GM21526 (cell line): ENCODE results near the gene PPP1R13L.
"Not testable (repeated sequence)": the region's sequence is repeated elsewhere in the genome, so short reads cannot be mapped to it uniquely, and the experiment has no call there.

Source experiments
- ATAC-seq: cut with Tn5 transposase; IDR thresholded peaks from one replicate; pipeline ENCODE4 v1.9.1; 2021; ENCODE audit warnings: moderate library complexity; ENCODE audit not compliant: unreplicated experiment, low FRiP score

PPP1R13L gene

GRCh38 chr19:45437328-45437727 is 32.5 kb upstream of the PPP1R13L start:
- no peak for ATAC-seq

GRCh38 chr19:45432543-45432942 is 27.7 kb upstream of the PPP1R13L start:
- not testable (repeated sequence) for ATAC-seq

GRCh38 chr19:45431008-45431407 is 26.1 kb upstream of the PPP1R13L start:
- ATAC-seq, result not testable (repeated sequence)

DNA sequence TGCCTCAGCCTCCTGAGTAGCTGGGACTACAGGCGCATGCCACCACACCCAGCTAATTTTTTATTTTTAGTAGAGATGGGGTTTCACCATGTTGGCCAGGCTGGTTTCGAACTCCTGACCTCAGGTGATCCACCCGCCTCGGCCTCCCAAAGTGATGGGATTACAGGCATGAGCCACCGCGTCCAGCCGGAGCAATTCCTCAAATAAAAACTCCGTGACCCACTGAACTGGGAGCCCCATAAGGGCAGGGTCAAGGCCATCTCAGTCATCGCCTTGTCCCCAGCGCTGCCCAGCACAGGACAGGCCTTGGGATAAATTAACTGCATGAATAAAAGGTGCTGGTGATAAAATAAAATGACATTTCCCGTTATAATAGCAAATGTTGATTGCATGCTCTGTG is 25.0 kb upstream of the PPP1R13L start:
- ATAC-seq, result not testable (repeated sequence)

DNA sequence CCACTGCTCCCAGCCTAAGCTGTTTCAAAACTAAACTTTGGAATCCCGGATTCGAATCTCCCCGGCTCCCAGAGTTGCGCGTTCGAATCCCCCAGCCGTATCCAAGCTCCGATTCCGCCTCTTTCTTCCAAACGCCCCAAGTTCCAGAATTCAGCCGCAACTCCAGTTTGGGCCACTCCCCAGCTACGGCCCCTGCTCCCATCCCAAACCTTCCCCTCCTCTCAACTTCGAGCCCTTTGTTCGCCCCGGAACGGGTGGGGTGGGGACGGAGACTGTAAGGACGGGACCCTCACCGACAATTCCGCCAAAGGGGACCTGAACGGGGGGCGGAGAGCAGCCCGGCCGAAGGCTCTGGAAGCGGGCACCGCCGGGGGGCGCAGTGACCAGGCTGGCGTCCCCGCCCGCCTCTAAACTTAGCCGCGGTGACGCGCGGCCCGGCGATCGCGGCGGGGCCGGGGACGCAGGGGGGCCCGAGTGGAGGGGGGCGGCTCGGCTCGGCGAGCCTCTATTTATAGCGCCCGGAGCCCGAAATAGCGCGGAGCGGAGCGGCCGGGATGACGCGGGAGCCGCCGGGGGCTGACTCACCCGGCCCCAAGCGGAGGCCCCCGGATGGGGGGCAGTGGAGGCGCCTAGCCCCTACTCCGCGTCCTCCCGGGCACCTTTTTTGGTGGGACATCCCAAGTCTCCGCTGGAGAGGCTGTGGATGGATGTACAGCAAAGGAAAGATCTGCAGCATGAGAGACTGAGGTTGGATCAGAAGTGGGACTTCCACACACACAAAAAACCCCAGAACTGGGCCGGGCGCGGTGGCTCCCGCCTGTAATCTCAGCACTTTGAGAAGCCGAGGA is 23.7 kb upstream of the PPP1R13L start:
- ATAC-seq, result no peak

GRCh38 chr19:45424191-45425058 is 19.6 kb upstream of the PPP1R13L start:
- ATAC-seq, result no peak

DNA sequence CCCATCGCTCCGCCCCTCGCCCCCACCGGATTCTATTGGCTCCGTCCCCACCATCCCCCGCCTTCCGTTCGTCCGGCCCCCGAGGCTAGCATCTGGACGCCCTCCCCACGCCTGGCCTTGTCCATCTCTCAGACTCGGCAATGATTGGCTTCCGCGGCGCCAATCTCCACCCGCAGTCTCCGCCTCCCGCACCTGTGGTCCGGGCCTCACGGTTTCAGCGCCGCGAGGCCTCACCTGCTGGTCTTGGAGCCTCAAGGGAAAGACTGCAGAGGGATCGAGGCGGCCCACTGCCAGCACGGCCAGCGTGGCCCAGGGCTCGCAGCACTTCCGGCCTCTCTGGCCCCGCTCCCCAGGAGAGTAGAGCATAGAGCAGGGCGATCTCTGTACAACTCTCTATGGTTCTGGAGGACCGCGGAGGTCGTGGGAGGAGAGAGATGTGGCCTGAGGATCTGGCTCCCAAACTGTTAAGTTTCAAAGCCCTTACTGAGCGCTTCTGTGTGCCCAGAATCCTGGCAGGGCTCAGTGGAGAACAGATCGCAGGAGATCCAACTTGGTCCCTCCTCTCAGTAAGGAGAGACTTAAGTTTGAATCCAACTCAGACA is 18.8 kb upstream of the PPP1R13L start, which contains the start of gene ERCC1:
TSS of gene ERCC1 (minus strand) at position 329 of the 602 bp plus-strand sequence. CDS start 543 bp downstream, outside the sequence.
- ATAC-seq, result peak; percentile 49

GRCh38 chr19:45423033-45423588 is 18.2 kb upstream of the PPP1R13L start:
- ATAC-seq, result no peak

- no peak for ATAC-seq
Measured at GRCh38 chr19:45421947-45422498, 17.2 kb upstream of the PPP1R13L start.

DNA sequence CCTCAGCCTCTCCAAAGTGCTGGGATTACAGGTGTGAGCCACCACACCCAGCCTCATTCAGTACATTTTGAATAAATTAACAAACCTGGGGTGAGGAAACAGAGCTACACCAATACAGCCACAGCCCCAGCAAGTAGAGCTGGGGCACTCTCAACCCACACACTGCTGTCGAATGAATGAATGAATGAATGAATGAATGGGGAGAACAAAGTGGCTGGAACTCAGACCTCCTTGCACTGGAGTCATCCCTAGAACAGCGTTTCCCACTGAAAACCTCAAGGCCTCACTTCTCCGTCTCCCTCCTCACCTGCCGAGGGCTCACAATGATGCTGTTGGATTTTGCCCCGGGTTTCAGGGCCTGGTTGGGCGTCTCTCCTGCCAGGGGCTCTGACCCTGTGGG is 16.0 kb upstream of the PPP1R13L start:
- no peak for ATAC-seq

DNA sequence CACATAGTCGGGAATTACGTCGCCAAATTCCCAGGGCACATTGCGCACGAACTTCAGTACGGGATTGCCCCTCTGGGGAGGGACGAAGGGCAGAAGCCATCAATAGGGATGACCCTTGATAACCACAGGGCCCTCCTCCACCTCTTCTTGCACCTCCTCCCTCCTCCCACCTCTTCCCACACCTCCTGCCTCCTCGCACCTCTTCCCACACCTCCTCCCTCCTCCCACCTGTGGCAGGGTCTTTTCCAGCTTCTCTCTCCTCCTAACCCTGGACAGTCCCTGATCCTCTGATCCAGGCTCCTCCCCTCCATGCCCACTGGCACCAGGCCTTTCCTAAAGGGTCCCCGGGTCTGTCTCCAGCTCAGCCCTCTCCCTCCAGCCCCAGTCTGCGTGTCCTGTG is 15.5 kb upstream of the PPP1R13L start:
- no peak for ATAC-seq

- no peak for ATAC-seq
Measured at GRCh38 chr19:45419895-45420294, 15.0 kb upstream of the PPP1R13L start.

DNA sequence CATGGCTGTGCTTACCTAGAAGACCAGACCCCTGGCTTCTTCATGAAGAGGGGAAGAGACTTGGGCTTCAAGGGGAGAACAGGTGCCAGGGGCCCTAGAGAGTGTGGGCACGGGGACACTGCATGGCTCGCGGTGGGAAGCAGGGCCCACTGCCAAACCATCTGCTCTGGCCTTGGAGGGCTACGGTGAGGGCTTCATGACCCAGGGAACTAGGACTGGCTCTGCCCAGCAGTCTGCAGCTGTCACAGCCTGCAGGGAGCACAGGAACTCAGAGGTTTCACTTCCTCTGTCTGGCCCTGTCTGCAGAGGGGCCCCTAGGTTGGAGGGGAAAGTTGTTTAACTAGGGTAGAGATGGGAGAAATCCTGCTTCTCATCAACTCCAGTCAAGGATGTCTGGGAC is 14.5 kb upstream of the PPP1R13L start:
- peak; percentile 44 for ATAC-seq

GRCh38 chr19:45418802-45419201 is 13.9 kb upstream of the PPP1R13L start:
- ATAC-seq, result no peak

DNA sequence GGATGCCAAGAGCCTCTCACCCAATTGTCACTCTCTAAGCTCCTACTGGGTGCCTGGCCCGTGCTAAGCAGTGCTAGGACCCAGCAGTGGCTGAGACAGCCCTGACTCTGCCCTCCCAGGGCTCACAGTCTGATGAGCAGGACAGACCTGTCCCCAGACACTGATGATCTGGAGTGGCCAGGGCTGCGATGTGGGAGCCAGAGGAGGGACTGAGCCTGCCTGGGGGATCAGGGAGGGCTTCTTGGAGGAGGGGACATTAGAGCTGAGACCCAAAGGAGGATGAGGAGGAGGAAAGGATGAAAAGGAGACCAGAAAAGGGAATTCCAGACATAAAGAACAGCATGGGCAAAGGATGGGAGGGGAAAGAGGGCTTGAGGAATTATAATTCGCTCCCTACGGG is 12.3 kb upstream of the PPP1R13L start:
- ATAC-seq, result no peak

DNA sequence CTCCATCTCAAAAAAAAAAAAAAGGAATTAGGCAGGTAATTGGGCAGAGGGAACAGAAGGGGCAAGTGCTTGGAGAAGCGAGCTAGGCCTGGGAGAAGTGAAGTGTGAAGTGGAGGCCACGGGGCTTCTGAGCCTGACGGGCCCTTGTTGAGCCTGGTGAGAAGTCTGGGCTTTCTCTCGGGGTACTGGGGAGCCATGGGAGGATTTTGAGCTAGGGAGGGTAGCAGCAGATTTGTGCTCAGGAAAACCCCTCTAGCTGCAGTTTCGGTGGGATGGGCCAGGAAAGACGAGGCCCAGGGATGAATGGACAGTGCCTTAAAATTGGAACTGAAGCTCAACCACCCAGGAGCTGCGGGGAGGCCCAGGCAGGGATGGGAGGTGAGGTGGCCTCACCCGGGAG is 9.6 kb upstream of the PPP1R13L start:
- ATAC-seq, result no peak

- no peak for ATAC-seq
Measured at GRCh38 chr19:45413497-45413896, 8.6 kb upstream of the PPP1R13L start.

DNA sequence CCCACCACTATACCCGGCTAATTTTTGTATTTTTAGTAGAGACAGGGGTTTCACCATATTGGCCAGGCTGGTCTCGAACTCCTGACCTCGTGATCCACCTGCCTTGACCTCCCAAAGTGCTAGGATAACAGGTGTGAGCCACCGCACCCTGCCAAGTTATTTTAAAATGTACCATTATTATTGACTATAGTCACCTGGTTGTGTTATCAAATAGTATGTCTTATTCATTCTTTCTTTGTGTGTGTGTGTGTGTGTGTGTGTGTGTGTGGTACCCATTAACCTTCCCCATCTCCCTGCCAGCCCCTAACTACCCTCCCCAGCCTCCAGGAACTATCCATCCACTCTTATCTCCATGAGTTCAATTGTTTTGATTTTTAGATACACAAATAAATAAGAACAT is 5.5 kb upstream of the PPP1R13L start:
- not testable (repeated sequence) for ATAC-seq

DNA sequence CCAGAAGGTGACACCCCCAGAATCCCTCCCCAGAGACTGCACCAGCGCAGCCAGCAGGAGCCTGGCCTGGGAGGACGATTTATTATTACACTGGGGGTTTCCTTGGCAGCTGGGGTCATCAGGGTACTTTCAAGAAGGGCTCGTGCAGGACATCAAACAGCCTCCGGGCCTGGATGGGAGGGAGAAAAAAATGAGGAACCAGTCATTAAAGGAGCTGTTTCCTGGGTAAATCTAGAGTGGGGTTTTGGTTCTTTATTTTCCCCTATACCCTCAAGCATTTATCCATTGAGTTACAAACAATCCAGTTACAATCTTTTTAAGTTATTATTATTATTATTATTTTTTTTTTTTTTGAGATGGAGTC is 4.7 kb upstream of the PPP1R13L start:
- ATAC-seq, result no peak

GRCh38 chr19:45408830-45409556 is 4.1 kb upstream of the PPP1R13L start:
- ATAC-seq, result no peak
